Gastrocnemius medialis (tissue), 4 donors: ENCODE results near the gene DAD1.

Experiments used
- CTCF ChIP-seq, 5 experiments: fragments of 450-650 bp in 3 of 5; fragments of 200-600 bp in 2 of 5; sonication (generic) in 2 of 5; IDR thresholded peaks in 4 of 5; conservative IDR thresholded peaks in 1 of 5; 1 replicate in 4 of 5; 2 replicates in 1 of 5; pipeline ENCODE4 v1.5.1; 2016 to 2019; ENCODE audit warnings: antibody characterized with exemption in 5 of 5, mild to moderate bottlenecking in 3 of 5, moderate library complexity in 3 of 5
- POLR2A ChIP-seq, 2 donors: fragments of 450-650 bp; IDR thresholded peaks; one replicate each; pipeline ENCODE4 v1.6.1; 2017; ENCODE audit warnings: antibody characterized with exemption in 2 of 2, mild to moderate bottlenecking in 2 of 2, moderate library complexity in 2 of 2

GRCh38 chr14:22519877-22520685 lies 68.9 kb downstream of the DAD1 start:
- no peak for TF ChIP-seq CTCF (IDR thresholded peaks at IDR 0.05 in 4 of 5, conservative IDR thresholded peaks at IDR 0.05 in 1 of 5)
- no peak for TF ChIP-seq POLR2A (IDR thresholded peaks at IDR 0.05)
